HEK293 (cell line): ENCODE data around the gene KCNMA1.
"Not testable (repeated sequence)": the region's sequence is repeated elsewhere in the genome, so short reads cannot be mapped to it uniquely, and the experiment has no call there.

Source experiments
- HOXC10 ChIP-seq: sonication (generic); formaldehyde crosslinking; IDR thresholded peaks from 2 replicates; pipeline ENCODE4 v1.8.1; 2023; ENCODE audit warnings: mild to moderate bottlenecking, missing genetic modification reagents
- YY1 ChIP-seq: fragments of 450-650 bp; formaldehyde crosslinking; IDR thresholded peaks from 2 replicates; pipeline ENCODE4 v1.5.1; 2018; ENCODE audit warnings: missing biosample characterization, missing genetic modification characterization
- ZNF239 ChIP-seq: fragments of 450-650 bp; formaldehyde crosslinking; IDR thresholded peaks from 2 replicates; pipeline ENCODE4 v1.5.1; 2016; ENCODE audit warnings: missing biosample characterization, missing genetic modification characterization
- ZNF324 ChIP-seq: fragments of 450-650 bp; formaldehyde crosslinking; IDR thresholded peaks from 2 replicates; pipeline ENCODE4 v1.5.1; 2016; ENCODE audit warnings: missing biosample characterization, missing genetic modification characterization
- ZSCAN30 ChIP-seq: fragments of 450-650 bp; IDR thresholded peaks from 2 replicates; pipeline ENCODE4 v1.5.1; 2018; ENCODE audit warnings: missing biosample characterization, mild to moderate bottlenecking, missing genetic modification characterization, moderate library complexity
- TF ChIP-seq, protein P1 (sequence below): fragments of 450-650 bp; formaldehyde crosslinking; IDR thresholded peaks from 2 replicates; pipeline ENCODE4 v1.5.1; 2016; ENCODE audit warnings: missing biosample characterization, missing genetic modification characterization
- TF ChIP-seq, protein P2 (sequence below): fragments of 450-650 bp; formaldehyde crosslinking; IDR thresholded peaks from 2 replicates; pipeline ENCODE4 v1.5.1; 2016; ENCODE audit warnings: missing biosample characterization, missing genetic modification characterization
- TF ChIP-seq, protein P3 (sequence below): fragments of 450-650 bp; formaldehyde crosslinking; IDR thresholded peaks from 2 replicates; pipeline ENCODE4 v1.5.1; 2016; ENCODE audit warnings: missing biosample characterization, missing genetic modification characterization, low read depth
- TF ChIP-seq, protein P4 (sequence below): fragments of 450-650 bp; formaldehyde crosslinking; IDR thresholded peaks from 2 replicates; pipeline ENCODE4 v1.5.1; 2016; ENCODE audit warnings: missing biosample characterization, missing genetic modification characterization
- TF ChIP-seq, protein P5 (sequence below): sonication (generic); formaldehyde crosslinking; IDR thresholded peaks from 2 replicates; pipeline ENCODE4 v1.8.1; 2022; ENCODE audit warnings: mild to moderate bottlenecking, moderate library complexity, missing genetic modification reagents

DNA sequence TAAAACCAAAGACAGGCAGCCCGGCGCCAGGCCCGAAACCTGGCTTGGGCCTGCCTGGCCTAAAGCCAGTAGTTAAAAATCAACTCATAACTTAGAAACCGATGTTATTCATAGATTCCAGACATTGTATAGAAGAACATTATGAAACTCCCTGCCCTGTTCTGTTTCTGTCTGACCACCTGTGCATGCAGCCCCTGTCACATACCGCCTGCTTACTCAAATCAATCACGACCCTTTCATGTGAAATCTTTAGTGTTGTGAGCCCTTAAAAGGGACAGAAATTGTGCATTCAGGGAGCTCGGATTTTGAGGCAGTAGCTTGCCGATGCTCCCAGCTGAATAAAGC is 45.5 kb upstream of the KCNMA1 start:
- TF ChIP-seq ZNF324 (tag by site-specific recombination); HOXC10 (CRISPR knock-in tag); YY1; ZSCAN30 (tag by site-specific recombination); ZNF239 (tag by site-specific recombination): not testable (repeated sequence)
- TF ChIP-seq, protein P1, sequence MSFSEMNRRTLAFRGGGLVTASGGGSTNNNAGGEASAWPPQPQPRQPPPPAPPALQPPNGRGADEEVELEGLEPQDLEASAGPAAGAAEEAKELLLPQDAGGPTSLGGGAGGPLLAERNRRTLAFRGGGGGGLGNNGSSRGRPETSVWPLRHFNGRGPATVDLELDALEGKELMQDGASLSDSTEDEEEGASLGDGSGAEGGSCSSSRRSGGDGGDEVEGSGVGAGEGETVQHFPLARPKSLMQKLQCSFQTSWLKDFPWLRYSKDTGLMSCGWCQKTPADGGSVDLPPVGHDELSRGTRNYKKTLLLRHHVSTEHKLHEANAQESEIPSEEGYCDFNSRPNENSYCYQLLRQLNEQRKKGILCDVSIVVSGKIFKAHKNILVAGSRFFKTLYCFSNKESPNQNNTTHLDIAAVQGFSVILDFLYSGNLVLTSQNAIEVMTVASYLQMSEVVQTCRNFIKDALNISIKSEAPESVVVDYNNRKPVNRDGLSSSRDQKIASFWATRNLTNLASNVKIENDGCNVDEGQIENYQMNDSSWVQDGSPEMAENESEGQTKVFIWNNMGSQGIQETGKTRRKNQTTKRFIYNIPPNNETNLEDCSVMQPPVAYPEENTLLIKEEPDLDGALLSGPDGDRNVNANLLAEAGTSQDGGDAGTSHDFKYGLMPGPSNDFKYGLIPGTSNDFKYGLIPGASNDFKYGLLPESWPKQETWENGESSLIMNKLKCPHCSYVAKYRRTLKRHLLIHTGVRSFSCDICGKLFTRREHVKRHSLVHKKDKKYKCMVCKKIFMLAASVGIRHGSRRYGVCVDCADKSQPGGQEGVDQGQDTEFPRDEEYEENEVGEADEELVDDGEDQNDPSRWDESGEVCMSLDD (tag by site-specific recombination): not testable (repeated sequence)
- TF ChIP-seq, protein P2, sequence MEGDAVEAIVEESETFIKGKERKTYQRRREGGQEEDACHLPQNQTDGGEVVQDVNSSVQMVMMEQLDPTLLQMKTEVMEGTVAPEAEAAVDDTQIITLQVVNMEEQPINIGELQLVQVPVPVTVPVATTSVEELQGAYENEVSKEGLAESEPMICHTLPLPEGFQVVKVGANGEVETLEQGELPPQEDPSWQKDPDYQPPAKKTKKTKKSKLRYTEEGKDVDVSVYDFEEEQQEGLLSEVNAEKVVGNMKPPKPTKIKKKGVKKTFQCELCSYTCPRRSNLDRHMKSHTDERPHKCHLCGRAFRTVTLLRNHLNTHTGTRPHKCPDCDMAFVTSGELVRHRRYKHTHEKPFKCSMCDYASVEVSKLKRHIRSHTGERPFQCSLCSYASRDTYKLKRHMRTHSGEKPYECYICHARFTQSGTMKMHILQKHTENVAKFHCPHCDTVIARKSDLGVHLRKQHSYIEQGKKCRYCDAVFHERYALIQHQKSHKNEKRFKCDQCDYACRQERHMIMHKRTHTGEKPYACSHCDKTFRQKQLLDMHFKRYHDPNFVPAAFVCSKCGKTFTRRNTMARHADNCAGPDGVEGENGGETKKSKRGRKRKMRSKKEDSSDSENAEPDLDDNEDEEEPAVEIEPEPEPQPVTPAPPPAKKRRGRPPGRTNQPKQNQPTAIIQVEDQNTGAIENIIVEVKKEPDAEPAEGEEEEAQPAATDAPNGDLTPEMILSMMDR (tag by site-specific recombination): not testable (repeated sequence)
- TF ChIP-seq, protein P3, sequence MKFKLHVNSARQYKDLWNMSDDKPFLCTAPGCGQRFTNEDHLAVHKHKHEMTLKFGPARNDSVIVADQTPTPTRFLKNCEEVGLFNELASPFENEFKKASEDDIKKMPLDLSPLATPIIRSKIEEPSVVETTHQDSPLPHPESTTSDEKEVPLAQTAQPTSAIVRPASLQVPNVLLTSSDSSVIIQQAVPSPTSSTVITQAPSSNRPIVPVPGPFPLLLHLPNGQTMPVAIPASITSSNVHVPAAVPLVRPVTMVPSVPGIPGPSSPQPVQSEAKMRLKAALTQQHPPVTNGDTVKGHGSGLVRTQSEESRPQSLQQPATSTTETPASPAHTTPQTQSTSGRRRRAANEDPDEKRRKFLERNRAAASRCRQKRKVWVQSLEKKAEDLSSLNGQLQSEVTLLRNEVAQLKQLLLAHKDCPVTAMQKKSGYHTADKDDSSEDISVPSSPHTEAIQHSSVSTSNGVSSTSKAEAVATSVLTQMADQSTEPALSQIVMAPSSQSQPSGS (tag by site-specific recombination): not testable (repeated sequence)
- TF ChIP-seq, protein P4, sequence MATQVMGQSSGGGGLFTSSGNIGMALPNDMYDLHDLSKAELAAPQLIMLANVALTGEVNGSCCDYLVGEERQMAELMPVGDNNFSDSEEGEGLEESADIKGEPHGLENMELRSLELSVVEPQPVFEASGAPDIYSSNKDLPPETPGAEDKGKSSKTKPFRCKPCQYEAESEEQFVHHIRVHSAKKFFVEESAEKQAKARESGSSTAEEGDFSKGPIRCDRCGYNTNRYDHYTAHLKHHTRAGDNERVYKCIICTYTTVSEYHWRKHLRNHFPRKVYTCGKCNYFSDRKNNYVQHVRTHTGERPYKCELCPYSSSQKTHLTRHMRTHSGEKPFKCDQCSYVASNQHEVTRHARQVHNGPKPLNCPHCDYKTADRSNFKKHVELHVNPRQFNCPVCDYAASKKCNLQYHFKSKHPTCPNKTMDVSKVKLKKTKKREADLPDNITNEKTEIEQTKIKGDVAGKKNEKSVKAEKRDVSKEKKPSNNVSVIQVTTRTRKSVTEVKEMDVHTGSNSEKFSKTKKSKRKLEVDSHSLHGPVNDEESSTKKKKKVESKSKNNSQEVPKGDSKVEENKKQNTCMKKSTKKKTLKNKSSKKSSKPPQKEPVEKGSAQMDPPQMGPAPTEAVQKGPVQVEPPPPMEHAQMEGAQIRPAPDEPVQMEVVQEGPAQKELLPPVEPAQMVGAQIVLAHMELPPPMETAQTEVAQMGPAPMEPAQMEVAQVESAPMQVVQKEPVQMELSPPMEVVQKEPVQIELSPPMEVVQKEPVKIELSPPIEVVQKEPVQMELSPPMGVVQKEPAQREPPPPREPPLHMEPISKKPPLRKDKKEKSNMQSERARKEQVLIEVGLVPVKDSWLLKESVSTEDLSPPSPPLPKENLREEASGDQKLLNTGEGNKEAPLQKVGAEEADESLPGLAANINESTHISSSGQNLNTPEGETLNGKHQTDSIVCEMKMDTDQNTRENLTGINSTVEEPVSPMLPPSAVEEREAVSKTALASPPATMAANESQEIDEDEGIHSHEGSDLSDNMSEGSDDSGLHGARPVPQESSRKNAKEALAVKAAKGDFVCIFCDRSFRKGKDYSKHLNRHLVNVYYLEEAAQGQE (tag by site-specific recombination): not testable (repeated sequence)
- TF ChIP-seq, protein P5, sequence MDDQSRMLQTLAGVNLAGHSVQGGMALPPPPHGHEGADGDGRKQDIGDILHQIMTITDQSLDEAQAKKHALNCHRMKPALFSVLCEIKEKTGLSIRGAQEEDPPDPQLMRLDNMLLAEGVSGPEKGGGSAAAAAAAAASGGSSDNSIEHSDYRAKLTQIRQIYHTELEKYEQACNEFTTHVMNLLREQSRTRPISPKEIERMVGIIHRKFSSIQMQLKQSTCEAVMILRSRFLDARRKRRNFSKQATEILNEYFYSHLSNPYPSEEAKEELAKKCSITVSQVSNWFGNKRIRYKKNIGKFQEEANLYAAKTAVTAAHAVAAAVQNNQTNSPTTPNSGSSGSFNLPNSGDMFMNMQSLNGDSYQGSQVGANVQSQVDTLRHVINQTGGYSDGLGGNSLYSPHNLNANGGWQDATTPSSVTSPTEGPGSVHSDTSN: not testable (repeated sequence)
